Measurements from ENCODE around the gene LAMA4. TPM values are rescaled to one million over a fixed set of nuclear protein-coding genes. Genes with fewer than 3 reads are reported as not detected.

Gene LAMA4
- total RNA-seq, 1 donor from 2014 or later: 1.1 TPM

- peaks cover 38% of the 10 kb centered on the region for H3K27me3 Mint-ChIP-seq
- H3K4me1 Mint-ChIP-seq (ENCODE audit: low read depth): no peaks in the 10 kb centered on the region
- no peaks in the 10 kb centered on the region for H3K36me3 Mint-ChIP-seq (ENCODE audit: insufficient read depth)
- no peak for DNase-seq (ENCODE audit: low spot score, unreplicated experiment)
- no peak overlapping the region for H3K27ac Mint-ChIP-seq
- no peak for TF ChIP-seq CTCF (IDR thresholded peaks at IDR 0.05; ENCODE audit: unreplicated experiment)
- no peaks in the 10 kb centered on the region for H3K9me3 Mint-ChIP-seq (ENCODE audit: low read depth)
- H3K4me3 Mint-ChIP-seq (ENCODE audit: low read depth): no peak overlapping the region
These were observed 81.1 kb downstream of the LAMA4 start for GRCh38 chr6:112173221-112173804.

GRCh38 chr6:112172540-112172939 is 81.8 kb downstream of the LAMA4 start:
- no peaks in the 10 kb centered on the region for H3K4me1 Mint-ChIP-seq (ENCODE audit: low read depth)
- no peak overlapping the region for H3K4me3 Mint-ChIP-seq (ENCODE audit: low read depth)
- DNase-seq (ENCODE audit: low spot score, unreplicated experiment): no peak
- TF ChIP-seq CTCF (IDR thresholded peaks at IDR 0.05; ENCODE audit: unreplicated experiment): no peak
- no peaks in the 10 kb centered on the region for H3K36me3 Mint-ChIP-seq (ENCODE audit: insufficient read depth)
- H3K9me3 Mint-ChIP-seq (ENCODE audit: low read depth): no peaks in the 10 kb centered on the region
- peaks cover 34% of the 10 kb centered on the region for H3K27me3 Mint-ChIP-seq
- H3K27ac Mint-ChIP-seq: no peak overlapping the region

GRCh38 chr6:112169541-112169940 is 84.8 kb downstream of the LAMA4 start:
- H3K27me3 Mint-ChIP-seq: peaks cover 30% of the 10 kb centered on the region
- H3K27ac Mint-ChIP-seq: no peak overlapping the region
- no peak for DNase-seq (ENCODE audit: low spot score, unreplicated experiment)
- H3K9me3 Mint-ChIP-seq (ENCODE audit: low read depth): no peaks in the 10 kb centered on the region
- H3K4me3 Mint-ChIP-seq (ENCODE audit: low read depth): no peak overlapping the region
- no peak for TF ChIP-seq CTCF (IDR thresholded peaks at IDR 0.05; ENCODE audit: unreplicated experiment)
- H3K4me1 Mint-ChIP-seq (ENCODE audit: low read depth): no peaks in the 10 kb centered on the region
- no peaks in the 10 kb centered on the region for H3K36me3 Mint-ChIP-seq (ENCODE audit: insufficient read depth)

GRCh38 chr6:112163295-112164257 is 90.8 kb downstream of the LAMA4 start:
- peak; percentile 64 for DNase-seq (ENCODE audit: low spot score, unreplicated experiment)
- H3K36me3 Mint-ChIP-seq (ENCODE audit: insufficient read depth): no peaks in the 10 kb centered on the region
- H3K9me3 Mint-ChIP-seq (ENCODE audit: low read depth): no peaks in the 10 kb centered on the region
- TF ChIP-seq CTCF (IDR thresholded peaks at IDR 0.05; ENCODE audit: unreplicated experiment): peak; percentile 92
- H3K4me3 Mint-ChIP-seq (ENCODE audit: low read depth): no peak overlapping the region
- H3K4me1 Mint-ChIP-seq (ENCODE audit: low read depth): peaks cover 4% of the 10 kb centered on the region
- H3K27me3 Mint-ChIP-seq: peaks cover 17% of the 10 kb centered on the region
- no peak overlapping the region for H3K27ac Mint-ChIP-seq

GRCh38 chr6:112160745-112161144 is 93.6 kb downstream of the LAMA4 start:
- H3K4me1 Mint-ChIP-seq (ENCODE audit: low read depth): peaks cover 4% of the 10 kb centered on the region
- no peaks in the 10 kb centered on the region for H3K9me3 Mint-ChIP-seq (ENCODE audit: low read depth)
- peaks cover 17% of the 10 kb centered on the region for H3K27me3 Mint-ChIP-seq
- no peak overlapping the region for H3K27ac Mint-ChIP-seq
- no peaks in the 10 kb centered on the region for H3K36me3 Mint-ChIP-seq (ENCODE audit: insufficient read depth)
- no peak for DNase-seq (ENCODE audit: low spot score, unreplicated experiment)
- no peak overlapping the region for H3K4me3 Mint-ChIP-seq (ENCODE audit: low read depth)
- no peak for TF ChIP-seq CTCF (IDR thresholded peaks at IDR 0.05; ENCODE audit: unreplicated experiment)

All from progenitor cell of endocrine pancreas (in vitro differentiated cells).